GM15510 (cell line): ENCODE results near the gene KIFBP.

Experiments used
- POLR2A ChIP-seq: IDR thresholded peaks from 3 replicates; pipeline ENCODE4 v1.6.1; 2011; ENCODE audit warnings: borderline replicate concordance; ENCODE audit not compliant: insufficient read length; ENCODE audit errors: extremely low read depth

Gene KIFBP, protein sequence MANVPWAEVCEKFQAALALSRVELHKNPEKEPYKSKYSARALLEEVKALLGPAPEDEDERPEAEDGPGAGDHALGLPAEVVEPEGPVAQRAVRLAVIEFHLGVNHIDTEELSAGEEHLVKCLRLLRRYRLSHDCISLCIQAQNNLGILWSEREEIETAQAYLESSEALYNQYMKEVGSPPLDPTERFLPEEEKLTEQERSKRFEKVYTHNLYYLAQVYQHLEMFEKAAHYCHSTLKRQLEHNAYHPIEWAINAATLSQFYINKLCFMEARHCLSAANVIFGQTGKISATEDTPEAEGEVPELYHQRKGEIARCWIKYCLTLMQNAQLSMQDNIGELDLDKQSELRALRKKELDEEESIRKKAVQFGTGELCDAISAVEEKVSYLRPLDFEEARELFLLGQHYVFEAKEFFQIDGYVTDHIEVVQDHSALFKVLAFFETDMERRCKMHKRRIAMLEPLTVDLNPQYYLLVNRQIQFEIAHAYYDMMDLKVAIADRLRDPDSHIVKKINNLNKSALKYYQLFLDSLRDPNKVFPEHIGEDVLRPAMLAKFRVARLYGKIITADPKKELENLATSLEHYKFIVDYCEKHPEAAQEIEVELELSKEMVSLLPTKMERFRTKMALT

DNA sequence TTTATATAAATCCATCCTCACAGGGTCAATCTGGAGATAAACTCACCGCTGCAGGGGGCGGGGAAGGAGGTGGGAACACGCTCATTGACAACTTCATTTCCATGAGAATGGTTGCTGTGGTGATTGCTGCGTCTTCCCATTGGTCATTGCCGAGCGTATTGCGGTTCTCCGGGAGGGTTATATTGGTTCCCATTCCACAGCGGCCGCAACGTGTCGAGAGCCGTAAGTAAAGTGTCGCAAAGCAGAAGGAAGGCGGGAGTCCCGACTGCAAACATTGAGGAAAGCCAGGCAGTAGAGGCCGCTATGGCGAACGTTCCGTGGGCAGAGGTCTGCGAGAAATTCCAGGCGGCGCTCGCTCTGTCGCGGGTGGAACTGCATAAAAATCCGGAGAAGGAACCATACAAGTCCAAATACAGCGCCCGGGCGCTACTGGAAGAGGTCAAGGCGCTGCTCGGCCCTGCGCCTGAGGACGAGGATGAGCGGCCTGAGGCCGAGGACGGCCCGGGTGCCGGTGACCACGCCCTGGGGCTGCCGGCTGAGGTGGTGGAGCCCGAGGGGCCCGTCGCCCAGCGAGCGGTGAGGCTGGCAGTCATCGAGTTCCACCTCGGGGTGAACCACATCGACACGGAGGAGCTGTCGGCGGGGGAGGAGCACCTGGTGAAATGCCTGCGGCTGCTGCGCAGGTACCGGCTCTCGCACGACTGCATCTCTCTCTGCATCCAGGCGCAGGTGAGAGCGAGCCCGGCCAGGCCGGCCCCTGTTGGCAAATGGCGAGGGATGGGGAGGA, at the start of gene KIFBP:
TSS of gene KIFBP (plus strand) at position 274 of the 787 bp plus-strand sequence. CDS start at position 304, 30 bp downstream.
- peak; percentile 67 for TF ChIP-seq POLR2A

DNA sequence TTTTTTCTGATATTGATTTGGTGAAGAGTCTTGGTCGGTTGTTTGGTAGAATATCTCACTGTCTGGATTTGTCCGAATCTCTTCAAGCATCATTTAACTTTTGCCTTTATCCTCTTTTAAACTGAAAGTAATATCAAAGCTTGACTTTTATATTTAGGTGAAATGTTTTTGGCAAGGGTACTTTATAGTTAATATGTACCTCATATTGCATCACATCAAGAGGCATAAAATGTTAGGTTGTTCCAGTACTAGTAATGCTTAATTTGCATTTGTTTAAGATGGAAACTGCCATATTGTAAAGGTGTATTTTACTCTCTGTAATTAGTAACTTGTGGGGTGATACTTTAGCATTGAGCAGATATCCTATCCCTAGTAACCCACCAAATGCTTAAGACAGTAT, 49.7 kb upstream of the KIFBP start:
- no peak for TF ChIP-seq POLR2A

DNA sequence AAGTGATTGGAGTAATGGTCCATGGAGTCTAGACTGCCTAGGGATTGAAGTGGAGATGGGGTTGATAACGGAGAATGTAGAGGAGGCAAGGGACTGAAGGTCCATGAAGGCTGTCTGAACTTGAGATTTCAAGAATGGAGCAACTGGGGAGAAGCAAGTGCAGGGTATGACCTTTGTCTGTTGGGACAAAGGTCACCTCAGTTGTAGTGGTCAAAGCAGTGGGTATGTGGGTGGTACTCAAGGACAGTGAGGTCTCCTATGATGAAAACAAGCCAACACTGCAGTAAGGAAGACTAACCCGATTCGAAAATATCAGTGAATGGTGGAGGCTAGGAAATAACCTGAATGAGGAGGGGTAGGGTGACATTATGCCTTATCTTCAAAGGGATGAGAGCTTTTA, 38.0 kb upstream of the KIFBP start:
- TF ChIP-seq POLR2A = no peak

DNA sequence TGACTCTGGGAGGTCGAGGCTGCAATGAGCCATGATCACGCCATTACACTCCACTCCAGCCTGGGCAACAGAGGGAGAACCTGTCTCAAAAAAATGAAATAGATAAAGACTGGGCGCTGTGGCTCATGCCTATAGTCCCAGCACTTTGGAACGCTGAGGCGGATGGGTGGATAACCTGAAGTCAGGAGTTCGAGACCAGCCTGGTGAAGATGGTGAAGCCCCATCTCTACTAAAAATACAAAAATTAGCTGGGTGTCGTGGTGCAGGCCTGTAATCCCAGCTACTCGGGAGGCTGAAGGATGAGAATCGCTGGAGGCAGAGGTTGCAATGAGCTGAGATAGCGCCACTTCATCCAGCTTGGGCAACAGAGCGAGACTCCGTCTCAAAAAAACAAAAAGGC, 33.7 kb upstream of the KIFBP start:
- no peak for TF ChIP-seq POLR2A

DNA sequence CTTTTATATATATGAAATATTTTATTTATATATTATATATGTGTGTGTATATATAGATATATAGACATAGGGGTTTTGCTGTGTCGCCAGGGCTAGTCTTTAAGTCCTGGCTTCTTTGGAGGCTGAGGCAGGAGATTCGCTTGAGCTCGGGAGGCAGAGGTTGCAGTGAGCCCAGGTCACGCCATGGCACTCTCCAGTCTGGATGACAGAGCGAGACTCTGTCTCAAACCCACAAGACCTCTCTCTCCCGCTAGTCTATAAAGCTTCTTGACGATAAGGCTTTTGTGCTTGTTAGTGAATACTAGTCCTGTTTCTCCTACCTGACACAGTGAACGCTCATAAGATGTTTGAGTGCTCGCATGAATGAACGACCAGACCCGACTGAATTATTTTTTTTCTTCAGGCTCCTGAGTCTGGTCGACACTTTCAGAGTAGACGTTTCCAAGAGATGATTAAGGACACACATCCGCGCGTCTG, 33.2 kb upstream of the KIFBP start:
- TF ChIP-seq POLR2A = no peak

DNA sequence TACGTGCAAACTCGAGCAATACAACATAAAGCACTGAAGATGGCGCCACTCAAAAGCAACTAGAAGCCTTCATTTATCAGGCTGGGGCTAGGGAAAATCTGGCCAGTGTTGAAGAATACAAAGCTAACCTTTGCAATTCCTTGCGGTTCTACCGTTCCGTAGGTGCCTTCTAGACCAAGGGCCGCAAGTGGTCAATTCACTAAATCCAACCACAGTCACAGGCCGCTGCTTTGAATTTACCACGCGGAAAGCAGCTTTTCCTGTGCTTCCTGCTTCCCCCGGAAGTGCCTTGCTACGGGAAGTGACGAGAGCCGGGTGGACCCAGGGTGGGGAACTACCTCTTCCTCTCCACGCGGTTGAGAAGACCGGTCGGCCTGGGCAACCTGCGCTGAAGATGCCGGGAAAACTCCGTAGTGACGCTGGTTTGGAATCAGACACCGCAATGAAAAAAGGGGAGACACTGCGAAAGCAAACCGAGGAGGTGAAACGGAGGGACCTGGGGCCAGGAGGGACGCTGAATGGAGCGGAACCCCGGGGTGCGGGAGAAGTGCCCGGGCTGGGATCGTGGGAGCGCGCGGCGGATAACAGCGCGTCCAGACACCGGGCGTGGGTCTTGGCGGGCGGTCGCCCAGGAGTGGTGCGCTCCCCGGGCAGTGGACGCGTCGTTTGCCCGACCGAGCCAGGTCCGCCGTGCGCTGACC, 32.6 kb upstream of the KIFBP start, which contains the start of gene DDX21:
TSS of gene DDX21 (plus strand) at position 339 of the 701 bp plus-strand sequence. CDS start at position 395, 56 bp downstream.
- TF ChIP-seq POLR2A = peak; percentile 81

DNA sequence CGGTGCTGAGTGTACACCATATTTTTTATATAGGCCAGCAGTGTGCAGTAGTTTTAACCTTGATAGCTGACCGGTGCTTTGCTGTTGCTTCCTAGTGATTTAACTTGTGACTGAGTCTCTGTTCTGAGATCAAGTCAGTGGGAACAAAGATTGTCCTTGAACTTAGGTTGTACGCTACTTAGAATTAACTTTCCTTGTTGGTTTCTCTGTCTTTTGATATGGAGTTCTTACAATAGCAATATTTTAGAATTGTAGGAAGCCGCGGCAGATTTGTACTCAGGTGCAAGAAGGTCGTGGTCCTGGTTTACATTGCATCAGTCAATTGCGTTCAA, 31.4 kb upstream of the KIFBP start:
- no peak for TF ChIP-seq POLR2A

DNA sequence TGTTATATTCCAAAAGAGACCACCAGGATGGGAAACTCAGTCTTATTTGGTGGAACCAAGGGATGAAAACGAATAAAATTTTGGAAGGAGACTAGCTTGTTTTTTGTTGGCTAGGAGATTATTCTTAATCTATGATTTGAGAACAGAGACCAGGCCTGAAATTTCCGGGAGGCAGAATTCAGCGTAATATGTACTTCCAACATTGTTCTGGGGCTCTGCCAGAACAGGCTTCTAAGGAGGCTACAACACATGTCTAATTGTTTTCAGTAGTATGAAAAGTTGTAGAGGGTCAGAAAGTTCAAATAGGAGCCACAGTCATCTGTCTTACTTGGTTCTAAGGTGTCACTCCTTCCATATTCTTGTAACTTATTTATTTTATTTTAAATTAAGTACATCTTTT, 30.9 kb upstream of the KIFBP start:
- no peak for TF ChIP-seq POLR2A

DNA sequence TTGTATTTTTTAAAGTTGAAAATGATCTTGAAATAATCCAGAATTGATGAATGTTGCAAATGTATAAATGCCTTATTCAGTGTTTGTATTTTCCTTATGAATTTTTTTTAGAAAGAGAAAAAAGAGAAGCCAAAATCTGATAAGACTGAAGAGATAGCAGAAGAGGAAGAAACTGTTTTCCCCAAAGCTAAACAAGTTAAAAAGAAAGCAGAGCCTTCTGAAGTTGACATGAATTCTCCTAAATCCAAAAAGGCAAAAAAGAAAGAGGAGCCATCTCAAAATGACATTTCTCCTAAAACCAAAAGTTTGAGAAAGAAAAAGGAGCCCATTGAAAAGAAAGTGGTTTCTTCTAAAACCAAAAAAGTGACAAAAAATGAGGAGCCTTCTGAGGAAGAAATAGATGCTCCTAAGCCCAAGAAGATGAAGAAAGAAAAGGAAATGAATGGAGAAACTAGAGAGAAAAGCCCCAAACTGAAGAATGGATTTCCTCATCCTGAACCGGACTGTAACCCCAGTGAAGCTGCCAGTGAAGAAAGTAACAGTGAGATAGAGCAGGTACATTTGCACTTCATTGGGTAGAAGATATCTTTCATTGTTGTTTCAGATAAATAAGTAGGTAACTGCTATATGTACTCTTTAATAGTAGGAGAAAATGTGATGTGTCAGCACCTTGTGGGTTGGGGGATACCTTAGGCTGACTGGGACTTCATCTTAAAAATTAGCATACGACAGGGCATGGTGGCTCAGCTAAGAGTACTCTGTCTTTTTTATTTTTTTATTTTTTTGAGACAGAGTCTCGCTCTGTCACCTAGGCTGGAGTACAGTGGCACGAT, 28.7 kb upstream of the KIFBP start:
- no peak for TF ChIP-seq POLR2A

DNA sequence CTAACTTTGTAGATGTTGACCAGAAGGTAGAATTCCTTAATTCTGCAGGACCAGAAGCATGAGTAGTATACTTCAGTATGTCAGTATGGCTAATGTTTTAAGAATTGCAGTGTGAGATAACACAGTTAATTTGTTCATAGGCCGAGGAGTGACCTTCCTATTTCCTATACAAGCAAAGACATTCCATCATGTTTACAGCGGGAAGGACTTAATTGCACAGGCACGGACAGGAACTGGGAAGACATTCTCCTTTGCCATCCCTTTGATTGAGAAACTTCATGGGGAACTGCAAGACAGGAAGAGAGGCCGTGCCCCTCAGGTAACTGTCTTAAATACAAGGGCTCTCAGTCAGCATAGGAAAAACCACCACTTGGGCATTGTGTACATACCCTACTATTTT, 25.5 kb upstream of the KIFBP start:
- TF ChIP-seq POLR2A = no peak

DNA sequence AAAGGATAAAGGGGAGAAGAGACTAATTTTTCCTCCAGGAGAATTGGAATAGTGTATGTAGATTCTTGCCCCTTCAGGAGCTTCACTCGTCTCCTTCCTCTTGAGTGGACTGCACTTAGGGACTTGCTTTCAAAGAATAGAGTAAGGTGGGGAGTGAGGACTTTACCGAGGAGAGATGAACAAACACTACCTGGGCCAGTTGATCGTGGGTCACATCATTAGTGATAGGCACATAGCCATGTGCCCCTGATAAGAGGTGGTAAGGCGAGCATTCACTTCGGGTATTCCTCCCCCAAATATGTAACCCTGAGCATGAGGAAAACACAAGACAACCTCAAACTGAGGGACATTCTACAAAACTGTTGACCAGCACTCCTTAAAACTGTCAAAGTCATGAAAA, 14.6 kb upstream of the KIFBP start:
- no peak for TF ChIP-seq POLR2A

DNA sequence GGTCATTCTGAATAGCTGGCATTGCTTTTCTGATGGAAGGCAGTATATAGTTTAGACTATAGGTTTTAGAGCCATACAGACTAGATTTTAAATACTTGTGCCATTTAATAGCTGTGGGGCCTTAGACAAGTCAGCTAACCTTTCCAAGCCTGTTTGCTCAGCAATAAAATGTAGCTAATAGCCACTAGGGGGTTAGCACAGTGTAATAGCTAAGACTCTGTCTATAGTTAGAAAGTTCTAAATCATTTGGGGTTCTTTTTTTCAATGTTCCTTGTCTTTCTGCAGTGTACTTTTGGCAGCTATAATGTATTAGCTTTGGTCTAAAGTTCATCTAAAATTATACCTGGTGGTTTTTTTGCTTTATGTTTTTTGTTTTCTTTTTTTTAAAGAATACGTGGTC, 7.5 kb upstream of the KIFBP start:
- TF ChIP-seq POLR2A = no peak

DNA sequence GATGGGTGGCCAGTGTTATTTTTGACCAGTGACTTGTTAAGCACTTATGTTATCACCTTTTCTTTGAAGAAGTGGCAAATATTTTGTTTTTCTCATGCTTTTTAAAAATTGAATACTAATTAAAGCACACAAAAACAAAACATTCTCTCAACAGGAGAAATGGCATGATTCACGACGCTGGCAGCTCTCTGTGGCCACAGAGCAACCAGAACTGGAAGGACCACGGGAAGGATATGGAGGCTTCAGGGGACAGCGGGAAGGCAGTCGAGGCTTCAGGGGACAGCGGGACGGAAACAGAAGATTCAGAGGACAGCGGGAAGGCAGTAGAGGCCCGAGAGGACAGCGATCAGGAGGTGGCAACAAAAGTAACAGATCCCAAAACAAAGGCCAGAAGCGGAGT, 6.2 kb upstream of the KIFBP start:
- no peak for TF ChIP-seq POLR2A

DNA sequence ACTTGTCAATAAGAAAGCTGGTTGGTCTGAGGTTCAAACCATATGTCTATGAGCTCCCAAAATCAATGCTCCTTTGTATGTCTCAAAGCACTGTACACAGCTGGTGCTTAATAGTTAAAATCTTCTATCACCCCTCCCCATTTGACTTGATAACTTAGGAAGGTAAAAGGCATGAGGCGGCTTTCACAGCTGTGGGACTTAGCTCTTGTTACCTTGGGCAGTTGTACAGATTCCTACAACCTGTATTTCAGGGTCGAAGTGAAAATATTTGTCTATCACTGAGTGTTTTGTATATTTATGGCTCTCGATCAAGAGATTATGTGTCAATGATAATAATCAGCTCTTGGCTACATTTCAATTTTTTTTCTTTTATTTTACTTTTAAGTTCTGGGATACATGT, 992 bp upstream of the KIFBP start:
- TF ChIP-seq POLR2A = no peak
